Chondrocyte (in vitro differentiated cells): ENCODE results near the gene EPHB1. TPM values are rescaled to one million over a fixed set of nuclear protein-coding genes. Genes with fewer than 3 reads are reported as not detected.

Experiments used
- DNase-seq: peaks from one replicate; pipeline ENCODE4 v3.0.0; 2021; ENCODE audit warnings: mixed read lengths, low spot score
- H3K27ac Mint-ChIP-seq: one replicate; pipeline ENCODE4 v1.8.0; 2021; ENCODE audit warnings: mild to moderate bottlenecking, moderate library complexity, mixed read lengths; ENCODE audit not compliant: unreplicated experiment
- H3K27me3 Mint-ChIP-seq: 2 replicates; pipeline ENCODE4 v1.8.0; 2021; ENCODE audit warnings: low read depth, mixed read lengths
- H3K36me3 Mint-ChIP-seq: 2 replicates; pipeline ENCODE4 v1.8.0; 2021; ENCODE audit warnings: low read depth, mixed read lengths
- H3K4me1 Mint-ChIP-seq: 2 replicates; pipeline ENCODE4 v1.8.0; 2021; ENCODE audit warnings: low read depth, mild to moderate bottlenecking, mixed read lengths
- H3K4me3 Mint-ChIP-seq: one replicate; pipeline ENCODE4 v1.8.0; 2021; ENCODE audit warnings: mild to moderate bottlenecking, moderate library complexity, mixed read lengths; ENCODE audit not compliant: unreplicated experiment
- H3K9me3 Mint-ChIP-seq: 2 replicates; pipeline ENCODE4 v1.8.0; 2021; ENCODE audit warnings: low read depth, mixed read lengths
- total RNA-seq: library from RNA; stranded (reverse); gene quantifications from 3 replicates; pipeline ENCODE4 v1.2.1, GENCODE V29; 2021
- TF ChIP-seq, protein P1 (sequence below): fragments of 200-600 bp; sonication (generic); IDR thresholded peaks from 2 replicates; pipeline ENCODE4 v1.5.0; 2021; ENCODE audit warnings: antibody characterized with exemption, mild to moderate bottlenecking, moderate library complexity

The EPHB1 gene
- total RNA-seq, 1 donor from 2014 or later, result 1.7 TPM

DNA sequence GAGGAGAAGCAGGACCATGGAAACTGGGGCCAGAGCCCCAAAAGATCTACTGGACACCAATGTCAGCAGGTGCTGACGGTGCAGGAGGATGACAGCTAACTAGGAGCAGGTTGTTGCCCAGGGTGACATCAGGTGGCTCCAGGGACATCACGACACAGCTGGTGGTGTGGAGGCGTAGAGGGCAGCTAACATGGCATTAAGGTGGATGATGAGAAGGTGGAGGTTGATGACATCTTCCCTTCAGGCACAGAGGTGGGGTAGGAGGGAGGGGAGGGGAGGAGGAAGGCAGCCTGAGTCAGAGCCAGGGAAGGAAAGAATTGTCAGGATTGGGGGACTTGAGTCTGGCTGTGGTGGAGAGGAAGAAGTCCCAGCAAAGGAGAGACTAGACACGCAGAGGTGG lies 1.5 kb upstream of the EPHB1 start:
- Mint-ChIP-seq H3K4me1 (peaks cover 11% of the 10 kb centered on the region), H3K36me3 (no peaks in the 10 kb centered on the region), H3K9me3 (no peaks in the 10 kb centered on the region), H3K27me3 (peaks cover 40% of the 10 kb centered on the region), H3K4me3 (no peak overlapping the region), H3K27ac (no peak overlapping the region)
- TF ChIP-seq, protein P1, sequence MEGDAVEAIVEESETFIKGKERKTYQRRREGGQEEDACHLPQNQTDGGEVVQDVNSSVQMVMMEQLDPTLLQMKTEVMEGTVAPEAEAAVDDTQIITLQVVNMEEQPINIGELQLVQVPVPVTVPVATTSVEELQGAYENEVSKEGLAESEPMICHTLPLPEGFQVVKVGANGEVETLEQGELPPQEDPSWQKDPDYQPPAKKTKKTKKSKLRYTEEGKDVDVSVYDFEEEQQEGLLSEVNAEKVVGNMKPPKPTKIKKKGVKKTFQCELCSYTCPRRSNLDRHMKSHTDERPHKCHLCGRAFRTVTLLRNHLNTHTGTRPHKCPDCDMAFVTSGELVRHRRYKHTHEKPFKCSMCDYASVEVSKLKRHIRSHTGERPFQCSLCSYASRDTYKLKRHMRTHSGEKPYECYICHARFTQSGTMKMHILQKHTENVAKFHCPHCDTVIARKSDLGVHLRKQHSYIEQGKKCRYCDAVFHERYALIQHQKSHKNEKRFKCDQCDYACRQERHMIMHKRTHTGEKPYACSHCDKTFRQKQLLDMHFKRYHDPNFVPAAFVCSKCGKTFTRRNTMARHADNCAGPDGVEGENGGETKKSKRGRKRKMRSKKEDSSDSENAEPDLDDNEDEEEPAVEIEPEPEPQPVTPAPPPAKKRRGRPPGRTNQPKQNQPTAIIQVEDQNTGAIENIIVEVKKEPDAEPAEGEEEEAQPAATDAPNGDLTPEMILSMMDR, result no peak
- DNase-seq, result no peak

DNA sequence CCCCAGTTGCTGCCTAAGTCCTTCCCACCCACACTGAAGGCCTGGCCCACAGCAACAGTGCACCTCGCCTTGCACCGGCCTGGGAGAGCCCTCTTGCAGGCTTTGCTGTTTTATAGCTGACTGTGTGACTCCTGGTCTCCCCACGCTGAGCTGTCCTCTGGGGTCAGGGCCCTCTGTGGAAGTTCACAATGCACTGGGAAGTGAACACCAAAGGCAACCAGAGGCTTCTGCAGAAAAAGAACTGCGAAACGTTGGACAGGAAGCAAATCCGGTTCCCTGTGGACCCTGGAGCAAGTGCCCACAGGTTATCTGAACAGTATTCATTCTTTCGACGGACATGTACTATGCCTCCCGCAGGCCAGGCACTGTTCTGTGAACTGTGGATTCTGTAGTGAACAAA lies 737 bp upstream of the EPHB1 start:
- peaks cover 16% of the 10 kb centered on the region for H3K4me1 Mint-ChIP-seq
- H3K36me3 Mint-ChIP-seq, result no peaks in the 10 kb centered on the region
- no peak overlapping the region for H3K4me3 Mint-ChIP-seq
- no peak for DNase-seq
- TF ChIP-seq, protein P1, result no peak
- no peak overlapping the region for H3K27ac Mint-ChIP-seq
- peaks cover 36% of the 10 kb centered on the region for H3K27me3 Mint-ChIP-seq
- no peaks in the 10 kb centered on the region for H3K9me3 Mint-ChIP-seq

DNA sequence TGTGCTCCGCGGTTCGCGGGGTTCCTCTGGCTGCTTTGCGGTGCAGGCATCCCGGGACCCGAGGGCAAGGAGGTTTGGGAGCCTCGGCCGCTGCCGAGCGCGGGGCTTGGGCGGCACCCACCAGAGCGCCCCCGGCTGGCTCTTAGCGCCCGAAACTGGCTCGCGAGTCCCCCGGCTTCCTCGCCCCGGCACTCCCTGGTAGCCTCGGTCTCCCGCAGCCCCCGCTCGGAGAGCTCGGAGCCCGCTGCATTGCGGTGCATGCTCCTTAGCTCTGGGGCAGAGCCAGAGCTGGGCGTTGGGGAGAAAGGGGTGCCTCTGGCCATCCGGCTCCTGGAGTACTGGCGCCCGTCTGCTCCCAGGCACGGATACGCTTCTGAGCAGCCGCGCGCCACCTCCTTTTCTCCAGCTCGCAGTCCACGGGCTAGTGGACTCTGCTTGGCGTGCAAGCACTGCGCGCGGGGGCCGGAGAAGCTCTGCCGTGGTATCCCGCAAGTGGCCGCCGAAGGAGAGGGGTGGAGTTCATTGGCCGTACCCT lies 753 bp downstream of the EPHB1 start:
- TF ChIP-seq, protein P1, result no peak
- H3K27ac Mint-ChIP-seq, result peak overlapping the region; percentile 89
- H3K4me3 Mint-ChIP-seq, result peak overlapping the region; percentile 96
- peaks cover 20% of the 10 kb centered on the region for H3K4me1 Mint-ChIP-seq
- no peaks in the 10 kb centered on the region for H3K9me3 Mint-ChIP-seq
- H3K27me3 Mint-ChIP-seq, result peaks cover 26% of the 10 kb centered on the region
- no peaks in the 10 kb centered on the region for H3K36me3 Mint-ChIP-seq
- no peak for DNase-seq

DNA sequence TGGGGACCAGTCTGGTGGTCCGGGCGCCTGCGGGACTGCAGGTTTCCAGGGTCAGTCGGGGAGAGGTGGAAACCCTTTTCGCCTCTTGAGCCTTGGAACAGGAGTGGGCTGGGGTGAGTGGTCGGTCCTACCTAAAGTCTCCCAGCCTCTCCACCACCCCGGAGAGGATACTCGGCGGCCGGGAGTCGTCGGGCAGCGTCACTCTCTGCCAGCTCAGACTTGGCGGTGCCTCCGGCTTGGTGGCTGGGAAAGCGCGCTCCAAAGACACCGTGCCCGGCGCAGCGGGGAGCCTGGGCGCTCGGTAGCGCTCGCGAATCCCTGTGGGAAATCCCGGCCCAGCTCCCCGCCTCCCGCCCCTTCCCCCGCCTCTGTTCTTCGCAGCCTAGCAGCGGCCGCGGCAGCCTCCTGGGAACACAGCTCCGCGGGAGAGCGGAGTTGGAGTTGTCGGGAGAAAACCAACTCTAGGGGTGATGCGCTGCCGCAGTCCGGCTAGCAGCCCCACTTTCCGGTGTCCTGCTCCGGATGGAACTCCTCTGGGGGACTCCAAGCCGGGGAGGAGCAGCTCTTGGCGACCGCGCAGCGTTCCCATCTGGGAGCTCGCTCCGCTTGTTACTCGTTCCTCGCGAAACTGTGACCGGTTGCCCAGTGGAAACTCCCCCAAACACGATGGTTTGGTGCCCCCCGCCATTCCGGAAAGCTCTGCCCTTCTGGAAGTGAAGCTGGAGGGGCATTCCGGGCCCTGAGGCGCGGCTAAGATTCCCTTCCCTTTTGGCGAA lies 1.4 kb downstream of the EPHB1 start:
- Mint-ChIP-seq H3K36me3 (no peaks in the 10 kb centered on the region), H3K4me1 (peaks cover 20% of the 10 kb centered on the region), H3K9me3 (no peaks in the 10 kb centered on the region), H3K27ac (no peak overlapping the region), H3K4me3 (peak overlapping the region; percentile 96), H3K27me3 (peaks cover 26% of the 10 kb centered on the region)
- TF ChIP-seq, protein P1, result no peak
- DNase-seq, result no peak

DNA sequence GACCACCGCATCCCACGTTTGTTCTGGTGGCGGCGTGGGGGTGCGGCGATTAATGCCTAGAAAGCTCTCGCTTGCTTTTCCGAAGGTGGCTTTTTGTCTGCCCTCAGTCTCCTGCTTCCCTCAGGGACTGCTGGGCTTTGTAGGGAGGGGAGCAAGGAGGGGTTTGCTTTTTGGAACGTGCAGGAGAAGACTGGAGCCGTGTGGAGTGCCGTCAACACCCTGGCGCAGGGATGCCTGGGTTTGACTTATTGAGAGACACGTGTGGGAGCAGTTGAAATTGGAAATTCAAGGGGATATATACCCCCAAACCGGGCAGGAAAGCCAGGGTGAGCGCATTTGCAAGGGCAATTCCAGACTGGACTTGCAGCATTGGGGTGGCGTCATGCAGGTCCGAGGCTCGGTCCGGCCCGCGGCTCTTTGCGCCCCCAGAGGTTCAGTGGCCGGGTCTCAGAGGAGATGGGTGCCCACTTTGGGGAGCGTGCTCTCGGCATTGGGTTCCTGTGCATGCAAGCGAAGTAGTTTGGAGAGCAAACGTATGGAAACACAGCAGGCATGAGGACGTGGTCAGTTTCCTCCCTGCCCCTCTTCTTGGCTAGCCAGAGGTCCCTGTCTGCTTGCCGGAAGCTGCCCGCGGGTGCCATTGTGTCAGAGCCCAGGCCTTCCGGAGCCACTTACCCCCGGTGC lies 2.1 kb downstream of the EPHB1 start:
- DNase-seq, result no peak
- Mint-ChIP-seq H3K36me3 (no peaks in the 10 kb centered on the region), H3K27me3 (peaks cover 30% of the 10 kb centered on the region), H3K4me1 (peaks cover 20% of the 10 kb centered on the region), H3K27ac (peak overlapping the region; percentile 37), H3K4me3 (peak overlapping the region; percentile 96), H3K9me3 (no peaks in the 10 kb centered on the region)
- TF ChIP-seq, protein P1, result no peak
